HEK293T (cell line): ENCODE measurements around the gene ATG5.

Experiments
- ARNT ChIP-seq: fragments of 450-650 bp; IDR thresholded peaks from 2 replicates; pipeline ENCODE4 v1.6.1; 2017; ENCODE audit warnings: mild to moderate bottlenecking
- BHLHE40 ChIP-seq: fragments of 450-650 bp; IDR thresholded peaks from 2 replicates; pipeline ENCODE4 v1.6.1; 2016; ENCODE audit warnings: mild to moderate bottlenecking, moderate library complexity, borderline replicate concordance
- FOXK2 ChIP-seq: fragments of 450-650 bp; IDR thresholded peaks from 2 replicates; pipeline ENCODE4 v1.6.1; 2016; ENCODE audit warnings: mild to moderate bottlenecking
- FOXM1 ChIP-seq: fragments of 450-650 bp; IDR thresholded peaks from 2 replicates; pipeline ENCODE4 v1.6.1; 2017; ENCODE audit warnings: mild to moderate bottlenecking, borderline replicate concordance
- SP1 ChIP-seq: fragments of 450-650 bp; IDR thresholded peaks from 2 replicates; pipeline ENCODE4 v1.6.1; 2017
- SUZ12 ChIP-seq: fragments of 450-650 bp; IDR thresholded peaks from 2 replicates; pipeline ENCODE4 v1.6.1; 2016; ENCODE audit warnings: mild to moderate bottlenecking
- TARDBP ChIP-seq: fragments of 450-650 bp; IDR thresholded peaks from 2 replicates; pipeline ENCODE4 v1.6.1; 2016

- TF ChIP-seq FOXM1 (no peak), SP1 (no peak), ARNT (no peak), SUZ12 (no peak), FOXK2 (no peak), BHLHE40 (no peak), TARDBP (no peak)
Observed at GRCh38 chr6:106177786-106178185, 147.8 kb downstream of the ATG5 start.
